ENCODE data around the gene LRMDA.

DNA sequence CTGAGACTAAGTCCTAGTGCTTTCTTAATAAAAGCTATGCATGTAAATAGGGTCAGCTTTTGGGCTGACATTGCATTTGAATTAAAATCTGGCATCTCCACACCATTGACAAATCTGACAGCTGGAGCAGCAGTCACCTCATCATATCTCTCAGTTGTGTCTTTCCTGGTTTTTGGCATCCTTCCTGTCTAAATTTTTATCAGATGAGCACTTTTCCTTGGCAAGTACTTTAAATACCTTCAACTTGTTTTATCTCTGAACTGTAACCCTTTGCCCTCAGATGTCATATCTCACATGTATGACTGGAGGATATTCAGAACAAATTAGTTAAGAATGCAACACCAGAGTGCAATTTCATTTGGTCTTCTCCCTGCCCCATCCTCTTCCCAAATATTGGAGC lies 1066.2 kb downstream of the LRMDA start:
- TF ChIP-seq, protein P1, sequence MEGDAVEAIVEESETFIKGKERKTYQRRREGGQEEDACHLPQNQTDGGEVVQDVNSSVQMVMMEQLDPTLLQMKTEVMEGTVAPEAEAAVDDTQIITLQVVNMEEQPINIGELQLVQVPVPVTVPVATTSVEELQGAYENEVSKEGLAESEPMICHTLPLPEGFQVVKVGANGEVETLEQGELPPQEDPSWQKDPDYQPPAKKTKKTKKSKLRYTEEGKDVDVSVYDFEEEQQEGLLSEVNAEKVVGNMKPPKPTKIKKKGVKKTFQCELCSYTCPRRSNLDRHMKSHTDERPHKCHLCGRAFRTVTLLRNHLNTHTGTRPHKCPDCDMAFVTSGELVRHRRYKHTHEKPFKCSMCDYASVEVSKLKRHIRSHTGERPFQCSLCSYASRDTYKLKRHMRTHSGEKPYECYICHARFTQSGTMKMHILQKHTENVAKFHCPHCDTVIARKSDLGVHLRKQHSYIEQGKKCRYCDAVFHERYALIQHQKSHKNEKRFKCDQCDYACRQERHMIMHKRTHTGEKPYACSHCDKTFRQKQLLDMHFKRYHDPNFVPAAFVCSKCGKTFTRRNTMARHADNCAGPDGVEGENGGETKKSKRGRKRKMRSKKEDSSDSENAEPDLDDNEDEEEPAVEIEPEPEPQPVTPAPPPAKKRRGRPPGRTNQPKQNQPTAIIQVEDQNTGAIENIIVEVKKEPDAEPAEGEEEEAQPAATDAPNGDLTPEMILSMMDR (optimal IDR thresholded peaks at IDR 0.05 in 1 of 3, IDR thresholded peaks at IDR 0.05 in 1 of 3, conservative IDR thresholded peaks at IDR 0.05 in 1 of 3; ENCODE audit: extremely low read depth in 1 of 3, insufficient read depth in 2 of 3, low read length in 3 of 3), result no peak
- TF ChIP-seq EZH2 (IDR thresholded peaks at IDR 0.05; ENCODE audit: low read length), result no peak

Data from keratinocyte (primary cell).